Breast epithelium (tissue), 3 donors: ENCODE measurements around the gene NRP1.

ENCODE experiments used
- POLR2A ChIP-seq: fragments of 450-650 bp; IDR thresholded peaks from one replicate; pipeline ENCODE4 v1.6.1; 2016; ENCODE audit warnings: antibody characterized with exemption, mild to moderate bottlenecking, moderate library complexity
- POLR2AphosphoS5 ChIP-seq, 3 donors: sonication (generic); formaldehyde crosslinking; IDR thresholded peaks; one replicate each; pipeline ENCODE4 v1.6.1; 2017; ENCODE audit warnings: antibody characterized with exemption in 3 of 3
- TF ChIP-seq, protein P1 (sequence below), 3 donors: fragments of 450-650 bp; IDR thresholded peaks; one replicate each; pipeline ENCODE4 v1.5.1; 2016 to 2017; ENCODE audit warnings: antibody characterized with exemption in 3 of 3, mild to moderate bottlenecking in 3 of 3, moderate library complexity in 3 of 3

DNA sequence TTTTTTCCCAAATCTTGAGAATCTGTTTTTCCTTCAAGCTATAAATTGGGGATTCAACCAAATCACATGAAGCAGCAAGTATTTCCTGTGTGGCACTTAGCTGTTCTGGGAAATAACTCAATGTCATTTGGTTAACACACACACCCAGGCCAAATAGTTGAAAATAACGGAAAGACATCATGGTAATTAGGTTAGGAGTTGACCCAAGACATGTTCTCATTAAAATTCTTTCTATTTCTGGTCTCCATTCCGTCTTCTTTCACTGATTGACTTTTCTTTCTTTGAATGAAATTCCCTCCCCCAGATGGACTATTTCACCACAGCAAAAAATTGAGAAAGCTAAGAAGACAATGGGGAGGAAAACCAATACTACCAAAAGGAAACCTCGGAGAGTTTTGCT, 30.5 kb downstream of the NRP1 start:
- TF ChIP-seq, protein P1, sequence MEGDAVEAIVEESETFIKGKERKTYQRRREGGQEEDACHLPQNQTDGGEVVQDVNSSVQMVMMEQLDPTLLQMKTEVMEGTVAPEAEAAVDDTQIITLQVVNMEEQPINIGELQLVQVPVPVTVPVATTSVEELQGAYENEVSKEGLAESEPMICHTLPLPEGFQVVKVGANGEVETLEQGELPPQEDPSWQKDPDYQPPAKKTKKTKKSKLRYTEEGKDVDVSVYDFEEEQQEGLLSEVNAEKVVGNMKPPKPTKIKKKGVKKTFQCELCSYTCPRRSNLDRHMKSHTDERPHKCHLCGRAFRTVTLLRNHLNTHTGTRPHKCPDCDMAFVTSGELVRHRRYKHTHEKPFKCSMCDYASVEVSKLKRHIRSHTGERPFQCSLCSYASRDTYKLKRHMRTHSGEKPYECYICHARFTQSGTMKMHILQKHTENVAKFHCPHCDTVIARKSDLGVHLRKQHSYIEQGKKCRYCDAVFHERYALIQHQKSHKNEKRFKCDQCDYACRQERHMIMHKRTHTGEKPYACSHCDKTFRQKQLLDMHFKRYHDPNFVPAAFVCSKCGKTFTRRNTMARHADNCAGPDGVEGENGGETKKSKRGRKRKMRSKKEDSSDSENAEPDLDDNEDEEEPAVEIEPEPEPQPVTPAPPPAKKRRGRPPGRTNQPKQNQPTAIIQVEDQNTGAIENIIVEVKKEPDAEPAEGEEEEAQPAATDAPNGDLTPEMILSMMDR (IDR thresholded peaks at IDR 0.05) = no peak
- no peak for TF ChIP-seq POLR2A
- TF ChIP-seq POLR2AphosphoS5 (IDR thresholded peaks at IDR 0.05) = no peak
